Fibroblast of lung (primary cell): ENCODE results near the gene CHST8.

Experiments used
- CTCF ChIP-seq, 2 donors: IDR thresholded peaks in 1 of 2; conservative IDR thresholded peaks in 1 of 2; 1 replicate in 1 of 2; 2 replicates in 1 of 2; pipeline ENCODE4 v1.5.1; 2011 to 2012; ENCODE audit warnings: low read length in 2 of 2, control low read depth in 1 of 2, inconsistent platforms in 1 of 2, low read depth in 1 of 2, mild to moderate bottlenecking in 1 of 2
- EZH2 ChIP-seq: IDR thresholded peaks from 2 replicates; pipeline ENCODE4 v1.5.1; 2012; ENCODE audit warnings: low read length, control low read depth, mild to moderate bottlenecking; ENCODE audit errors: missing control alignments

GRCh38 chr19:33752018-33752800, 130.5 kb downstream of the CHST8 start:
- no peak for TF ChIP-seq CTCF (conservative IDR thresholded peaks at IDR 0.05 in 1 of 2, IDR thresholded peaks at IDR 0.05 in 1 of 2; ENCODE audit: low read depth in 1 of 2, low read length in 2 of 2)
- TF ChIP-seq EZH2, result no peak
